ENCODE measurements around the gene MAPK8IP1. TPM values are rescaled to one million over a fixed set of nuclear protein-coding genes. Genes with fewer than 3 reads are reported as not detected.

The MAPK8IP1 gene
- total and polyA plus RNA-seq, 2 experiments from 2014 or later = 5.9 to 39.4 TPM

DNA sequence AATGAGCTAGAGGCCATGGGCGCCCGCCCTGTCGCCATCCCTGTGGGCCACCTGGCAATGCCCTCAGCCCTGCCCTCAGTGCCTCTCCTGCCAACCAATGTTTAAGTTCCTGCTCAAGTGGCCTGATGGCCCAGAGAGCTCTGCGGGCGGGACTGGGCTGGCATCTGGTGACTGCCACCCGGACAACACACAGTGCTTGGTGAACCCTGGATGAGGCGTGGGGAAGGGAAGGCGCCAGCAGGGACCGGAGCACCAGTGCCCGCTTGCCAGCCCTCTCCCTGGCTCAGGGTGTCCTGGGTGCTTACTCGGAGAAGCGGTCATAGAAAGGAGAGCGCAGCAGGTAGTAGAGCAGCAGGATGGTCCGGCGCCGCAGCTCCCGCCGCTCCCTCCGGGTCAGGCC is 28.1 kb downstream of the MAPK8IP1 start:
- Mint-ChIP-seq H3K27ac (no peak overlapping the region), H3K27me3 (ENCODE audit: insufficient read depth, low read depth, poor library complexity) (peaks cover 19% of the 10 kb centered on the region), H3K4me3 (no peak overlapping the region), H3K4me1 (peaks cover 3% of the 10 kb centered on the region; the same call in 2 of the 3 replicates), H3K9me3 (no peaks in the 10 kb centered on the region), H3K36me3 (ENCODE audit: low read depth) (peaks cover 8% of the 10 kb centered on the region; the same call in 2 of the 3 replicates)
- H4K20me1 ChIP-seq (replicated peaks; ENCODE audit: insufficient read depth) = peaks cover 8% of the 10 kb centered on the region
- no peaks in the 10 kb centered on the region for H3K36me3 ChIP-seq (ENCODE audit: insufficient read depth)
- H3K79me2 ChIP-seq (replicated peaks; ENCODE audit: insufficient read depth) = peaks cover 8% of the 10 kb centered on the region
- DNase-seq (ENCODE audit: low spot score) (no peak), ATAC-seq (no peak)
- no peak overlapping the region for H3K4me2 ChIP-seq
- H3K9me2 ChIP-seq (ENCODE audit: insufficient read depth) = no peaks in the 10 kb centered on the region
- TF ChIP-seq ZNF462 (CRISPR knock-in tag; IDR thresholded peaks at IDR 0.05) (no peak), EZH2 (IDR thresholded peaks at IDR 0.05; ENCODE audit: low read depth, unreplicated experiment) (no peak), STAT1 (IDR thresholded peaks at IDR 0.05; ENCODE audit: unreplicated experiment) (no peak), ZNF114 (CRISPR knock-in tag; IDR thresholded peaks at IDR 0.05) (no peak), EZH2phosphoT487 (IDR thresholded peaks at IDR 0.05; ENCODE audit: unreplicated experiment) (no peak), JUNB (IDR thresholded peaks at IDR 0.05; ENCODE audit: unreplicated experiment) (no peak), CREB1 (CRISPR knock-in tag; IDR thresholded peaks at IDR 0.05; ENCODE audit: low read depth) (no peak), NANOG (IDR thresholded peaks at IDR 0.05; ENCODE audit: borderline replicate concordance) (no peak), POLR2AphosphoS5 (IDR thresholded peaks at IDR 0.05; ENCODE audit: low read depth) (no peak), ZNF331 (CRISPR knock-in tag; IDR thresholded peaks at IDR 0.05; ENCODE audit: low read depth) (no peak)
- TF ChIP-seq, protein P1, sequence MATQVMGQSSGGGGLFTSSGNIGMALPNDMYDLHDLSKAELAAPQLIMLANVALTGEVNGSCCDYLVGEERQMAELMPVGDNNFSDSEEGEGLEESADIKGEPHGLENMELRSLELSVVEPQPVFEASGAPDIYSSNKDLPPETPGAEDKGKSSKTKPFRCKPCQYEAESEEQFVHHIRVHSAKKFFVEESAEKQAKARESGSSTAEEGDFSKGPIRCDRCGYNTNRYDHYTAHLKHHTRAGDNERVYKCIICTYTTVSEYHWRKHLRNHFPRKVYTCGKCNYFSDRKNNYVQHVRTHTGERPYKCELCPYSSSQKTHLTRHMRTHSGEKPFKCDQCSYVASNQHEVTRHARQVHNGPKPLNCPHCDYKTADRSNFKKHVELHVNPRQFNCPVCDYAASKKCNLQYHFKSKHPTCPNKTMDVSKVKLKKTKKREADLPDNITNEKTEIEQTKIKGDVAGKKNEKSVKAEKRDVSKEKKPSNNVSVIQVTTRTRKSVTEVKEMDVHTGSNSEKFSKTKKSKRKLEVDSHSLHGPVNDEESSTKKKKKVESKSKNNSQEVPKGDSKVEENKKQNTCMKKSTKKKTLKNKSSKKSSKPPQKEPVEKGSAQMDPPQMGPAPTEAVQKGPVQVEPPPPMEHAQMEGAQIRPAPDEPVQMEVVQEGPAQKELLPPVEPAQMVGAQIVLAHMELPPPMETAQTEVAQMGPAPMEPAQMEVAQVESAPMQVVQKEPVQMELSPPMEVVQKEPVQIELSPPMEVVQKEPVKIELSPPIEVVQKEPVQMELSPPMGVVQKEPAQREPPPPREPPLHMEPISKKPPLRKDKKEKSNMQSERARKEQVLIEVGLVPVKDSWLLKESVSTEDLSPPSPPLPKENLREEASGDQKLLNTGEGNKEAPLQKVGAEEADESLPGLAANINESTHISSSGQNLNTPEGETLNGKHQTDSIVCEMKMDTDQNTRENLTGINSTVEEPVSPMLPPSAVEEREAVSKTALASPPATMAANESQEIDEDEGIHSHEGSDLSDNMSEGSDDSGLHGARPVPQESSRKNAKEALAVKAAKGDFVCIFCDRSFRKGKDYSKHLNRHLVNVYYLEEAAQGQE (IDR thresholded peaks at IDR 0.05; ENCODE audit: unreplicated experiment) = no peak
- TF ChIP-seq, protein P2, sequence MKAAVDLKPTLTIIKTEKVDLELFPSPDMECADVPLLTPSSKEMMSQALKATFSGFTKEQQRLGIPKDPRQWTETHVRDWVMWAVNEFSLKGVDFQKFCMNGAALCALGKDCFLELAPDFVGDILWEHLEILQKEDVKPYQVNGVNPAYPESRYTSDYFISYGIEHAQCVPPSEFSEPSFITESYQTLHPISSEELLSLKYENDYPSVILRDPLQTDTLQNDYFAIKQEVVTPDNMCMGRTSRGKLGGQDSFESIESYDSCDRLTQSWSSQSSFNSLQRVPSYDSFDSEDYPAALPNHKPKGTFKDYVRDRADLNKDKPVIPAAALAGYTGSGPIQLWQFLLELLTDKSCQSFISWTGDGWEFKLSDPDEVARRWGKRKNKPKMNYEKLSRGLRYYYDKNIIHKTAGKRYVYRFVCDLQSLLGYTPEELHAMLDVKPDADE (IDR thresholded peaks at IDR 0.05) = no peak
- TF ChIP-seq, protein P3, sequence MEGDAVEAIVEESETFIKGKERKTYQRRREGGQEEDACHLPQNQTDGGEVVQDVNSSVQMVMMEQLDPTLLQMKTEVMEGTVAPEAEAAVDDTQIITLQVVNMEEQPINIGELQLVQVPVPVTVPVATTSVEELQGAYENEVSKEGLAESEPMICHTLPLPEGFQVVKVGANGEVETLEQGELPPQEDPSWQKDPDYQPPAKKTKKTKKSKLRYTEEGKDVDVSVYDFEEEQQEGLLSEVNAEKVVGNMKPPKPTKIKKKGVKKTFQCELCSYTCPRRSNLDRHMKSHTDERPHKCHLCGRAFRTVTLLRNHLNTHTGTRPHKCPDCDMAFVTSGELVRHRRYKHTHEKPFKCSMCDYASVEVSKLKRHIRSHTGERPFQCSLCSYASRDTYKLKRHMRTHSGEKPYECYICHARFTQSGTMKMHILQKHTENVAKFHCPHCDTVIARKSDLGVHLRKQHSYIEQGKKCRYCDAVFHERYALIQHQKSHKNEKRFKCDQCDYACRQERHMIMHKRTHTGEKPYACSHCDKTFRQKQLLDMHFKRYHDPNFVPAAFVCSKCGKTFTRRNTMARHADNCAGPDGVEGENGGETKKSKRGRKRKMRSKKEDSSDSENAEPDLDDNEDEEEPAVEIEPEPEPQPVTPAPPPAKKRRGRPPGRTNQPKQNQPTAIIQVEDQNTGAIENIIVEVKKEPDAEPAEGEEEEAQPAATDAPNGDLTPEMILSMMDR (conservative IDR thresholded peaks at IDR 0.05; ENCODE audit: low read depth in 2 of 2) = no peak
- H3K27ac ChIP-seq (ENCODE audit: low read depth) = no peak overlapping the region
- no peak overlapping the region for H3K4me3 ChIP-seq
- H2AFZ ChIP-seq = no peak overlapping the region
- peaks cover 12% of the 10 kb centered on the region for H3F3A ChIP-seq (replicated peaks; ENCODE audit: low read depth)
- H3K4me1 ChIP-seq (ENCODE audit: insufficient read depth) = peaks cover 6% of the 10 kb centered on the region
- H3K27me3 ChIP-seq (ENCODE audit: insufficient read depth) = no peaks in the 10 kb centered on the region
